NCI-H146 (cell line): Measurements from ENCODE around the gene SCG3.

ENCODE experiments used
- DNase-seq: peaks from one replicate; lab custom pipeline; 2025; lab: John Stamatoyannopoulos, UW

SCG3 gene

DNA sequence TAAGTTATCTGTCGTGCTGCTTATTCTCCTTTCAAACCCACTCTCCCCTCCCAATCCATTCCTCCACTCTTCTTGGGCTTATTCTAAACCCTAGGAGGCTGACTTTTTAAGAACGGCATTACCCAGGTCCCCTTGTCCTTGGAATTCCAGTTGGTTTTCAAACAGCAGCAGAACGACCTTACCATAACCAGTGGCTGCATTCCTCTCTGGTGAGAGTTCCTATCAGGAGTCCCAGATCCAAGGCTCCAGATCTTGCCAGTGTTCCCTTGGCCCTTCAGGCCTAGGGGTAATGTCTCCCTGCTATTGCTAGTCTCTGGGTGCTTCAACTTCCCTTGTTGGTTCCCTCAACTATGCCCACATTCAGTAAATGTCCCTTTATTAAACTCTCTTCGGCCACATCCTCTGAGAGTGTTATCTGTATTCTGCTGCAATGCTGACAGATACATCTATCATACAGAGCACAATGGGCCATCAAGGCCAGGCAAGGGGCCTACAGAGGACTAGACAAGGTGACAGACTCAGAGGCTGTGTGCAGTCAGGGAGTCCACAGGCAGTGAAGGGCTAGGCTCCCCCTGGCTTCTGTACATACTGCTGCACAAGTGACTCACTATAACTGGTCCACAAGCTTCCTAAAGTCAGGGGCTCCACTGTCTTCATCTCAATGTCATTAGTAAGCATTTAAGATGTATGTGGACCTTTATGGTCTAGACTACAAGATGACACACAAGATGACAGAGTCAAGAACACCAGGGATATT is 46.0 kb downstream of the SCG3 start:
- peak; percentile 14 for DNase-seq

DNA sequence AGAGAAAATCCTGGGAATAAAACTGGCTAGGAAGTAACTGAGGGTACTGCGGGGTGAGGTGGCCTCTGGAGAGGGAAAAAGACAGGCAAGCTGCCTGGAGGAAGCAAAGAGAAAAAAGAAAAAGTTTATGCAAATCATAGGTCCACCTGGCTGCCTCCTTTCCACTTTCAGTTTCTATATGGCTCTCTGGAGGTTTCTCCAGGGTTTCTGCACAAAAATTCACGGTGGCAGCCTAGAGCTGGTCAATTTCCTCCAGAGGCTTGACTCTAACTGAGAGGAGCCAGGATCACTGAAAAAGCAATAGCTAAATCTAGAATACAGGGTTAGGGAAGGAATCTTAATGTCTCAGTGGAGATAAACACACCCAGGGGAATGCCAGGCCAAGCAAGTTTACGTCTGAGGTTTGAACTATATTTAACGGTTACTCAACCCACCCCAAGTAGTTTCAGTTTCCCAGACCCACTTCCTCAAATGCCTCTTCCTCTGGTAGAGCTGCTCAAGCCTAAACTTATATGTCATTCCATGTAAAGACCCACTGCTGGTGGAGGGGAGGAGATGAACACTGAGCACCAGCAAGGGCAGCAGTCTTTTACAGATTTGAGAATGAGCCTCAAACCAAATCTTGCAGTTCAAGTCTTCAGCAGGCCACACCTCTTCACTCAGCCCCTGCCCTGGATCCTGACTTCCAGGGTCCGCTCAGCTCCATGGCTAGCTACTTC is 50.4 kb downstream of the SCG3 start:
- DNase-seq, result no peak

DNA sequence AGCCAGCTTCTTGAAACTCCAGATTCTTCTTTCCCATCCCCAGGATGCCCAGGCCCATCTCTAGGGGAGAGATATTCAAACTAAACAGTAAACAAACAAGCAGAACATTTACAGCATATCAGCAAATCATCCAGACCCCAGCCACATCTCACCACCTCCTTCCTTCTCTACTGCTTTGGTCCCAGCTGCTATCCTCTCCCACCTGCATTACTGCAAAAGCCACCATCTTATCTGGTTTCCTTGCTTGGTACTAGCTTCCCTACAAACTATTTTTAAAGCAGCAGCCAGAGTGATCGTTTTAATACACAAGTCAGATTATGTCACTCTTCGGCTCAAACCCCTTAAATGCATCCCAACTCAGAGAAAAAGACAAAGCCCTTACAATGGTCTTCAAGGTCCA is 51.3 kb downstream of the SCG3 start:
- no peak for DNase-seq

DNA sequence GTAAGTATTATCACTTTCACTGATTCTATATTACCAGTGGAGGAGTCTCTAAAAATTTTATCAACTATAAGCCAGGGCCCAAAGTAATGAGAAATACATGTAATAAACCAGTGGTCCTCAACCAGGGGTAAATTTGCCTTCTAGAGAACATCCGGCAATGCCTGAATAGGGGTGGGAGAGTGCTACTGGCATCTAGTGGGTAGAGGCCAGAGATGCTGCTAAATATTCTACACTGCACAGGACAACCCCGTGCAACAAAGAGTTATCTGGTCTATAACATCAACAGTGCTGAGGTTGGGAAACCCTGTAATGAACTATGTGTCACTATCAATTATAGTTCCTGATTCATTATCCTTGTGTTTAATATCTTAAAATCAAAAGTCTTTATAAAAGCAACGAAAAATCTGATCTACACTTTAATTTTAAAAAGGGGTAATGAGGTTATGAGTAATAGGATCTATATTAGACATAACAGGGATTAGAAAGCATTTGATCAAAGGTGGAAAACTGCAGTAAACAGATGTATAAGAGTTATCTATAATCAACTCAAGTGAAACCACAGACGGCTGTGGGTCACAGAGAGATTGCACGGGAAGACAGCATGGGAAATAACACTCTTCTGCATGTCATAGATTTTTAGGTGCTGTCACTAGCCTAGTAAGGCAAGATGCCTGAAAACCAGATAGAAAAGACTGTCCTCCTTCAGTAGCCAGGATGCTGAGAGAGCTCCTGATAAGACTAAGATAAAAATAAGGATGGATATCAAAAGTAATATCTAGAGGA is 54.1 kb downstream of the SCG3 start:
- no peak for DNase-seq

GRCh38 chr15:51736069-51736468 is 54.8 kb downstream of the SCG3 start:
- no peak for DNase-seq

DNA sequence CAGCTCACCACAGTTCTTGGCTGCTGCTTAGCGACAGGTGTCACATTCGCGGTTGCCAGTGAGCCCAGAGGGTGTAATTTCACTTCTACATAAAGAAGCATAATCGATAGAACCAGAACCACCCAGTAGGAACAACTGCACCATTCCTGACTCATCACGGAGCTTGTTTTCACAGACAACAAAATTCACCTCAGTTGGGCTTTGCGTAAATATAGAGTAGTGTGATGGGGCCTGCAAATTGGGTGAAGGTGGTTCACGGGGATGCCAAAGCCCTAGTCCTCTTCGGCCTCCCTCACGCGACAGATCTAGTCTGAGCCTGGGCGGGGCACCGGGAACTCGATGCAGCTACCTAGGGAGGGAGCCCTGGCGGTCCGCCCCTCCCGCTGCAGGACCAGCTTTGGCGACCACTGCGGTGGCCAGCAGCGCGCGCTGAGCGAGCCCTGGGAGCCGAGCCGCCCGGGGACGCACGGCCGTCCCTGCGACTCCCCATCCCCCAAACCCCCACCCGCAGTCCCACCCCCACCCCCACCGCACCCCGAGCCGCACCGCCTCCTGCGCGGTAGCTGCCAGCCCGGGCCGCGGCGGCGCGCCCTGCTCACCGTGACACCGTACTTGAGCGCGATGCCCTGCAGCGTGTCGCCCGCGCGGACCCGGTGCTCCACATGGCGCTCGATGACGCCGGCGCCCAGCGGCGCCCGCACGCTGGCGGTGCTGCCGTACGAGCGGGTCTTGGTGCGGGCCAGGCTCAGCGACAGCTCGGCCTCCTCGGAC is 55.6 kb downstream of the SCG3 start:
- peak; percentile 73 for DNase-seq

GRCh38 chr15:51737522-51738305 is 56.4 kb downstream of the SCG3 start, which contains the start of gene LYSMD2:
Gene LYSMD2, minus strand, starts transcription at chr15:51737655. Its CDS starts 33 bp downstream, at chr15:51737622.
- peak; percentile 73 for DNase-seq

- DNase-seq, result no peak
Observed at GRCh38 chr15:51738553-51738952, 57.2 kb downstream of the SCG3 start.

DNA sequence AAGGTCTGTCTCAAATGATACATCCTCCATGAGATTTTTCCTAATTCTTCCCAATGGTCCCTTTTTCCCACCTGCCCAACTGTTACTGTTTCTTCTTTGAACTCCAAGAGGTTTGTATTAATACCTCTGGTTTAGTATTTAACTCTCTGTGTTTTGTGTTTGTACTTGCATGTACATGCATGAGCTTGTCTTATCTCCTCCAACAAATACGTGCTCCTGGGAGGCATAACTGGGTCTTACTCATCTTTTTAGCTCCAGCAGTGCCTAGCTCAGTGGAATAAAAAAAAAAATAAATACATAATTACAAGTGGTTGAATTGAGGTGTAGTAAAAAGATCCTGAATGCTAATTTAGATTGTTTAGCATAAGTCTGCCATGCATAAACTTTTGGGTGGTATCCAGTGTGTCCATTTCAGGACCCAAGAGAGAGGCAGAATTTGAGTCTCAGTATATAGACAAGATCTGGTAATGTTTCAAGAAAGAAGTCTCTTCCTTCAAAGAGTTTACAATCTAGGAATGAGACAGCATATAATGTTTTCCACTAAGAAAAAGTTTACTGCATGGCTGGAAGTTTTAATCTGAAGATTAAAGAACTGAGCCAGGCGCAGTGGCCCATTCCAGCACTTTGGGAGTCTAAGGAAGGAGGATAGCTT is 57.9 kb downstream of the SCG3 start:
- DNase-seq, result no peak

DNA sequence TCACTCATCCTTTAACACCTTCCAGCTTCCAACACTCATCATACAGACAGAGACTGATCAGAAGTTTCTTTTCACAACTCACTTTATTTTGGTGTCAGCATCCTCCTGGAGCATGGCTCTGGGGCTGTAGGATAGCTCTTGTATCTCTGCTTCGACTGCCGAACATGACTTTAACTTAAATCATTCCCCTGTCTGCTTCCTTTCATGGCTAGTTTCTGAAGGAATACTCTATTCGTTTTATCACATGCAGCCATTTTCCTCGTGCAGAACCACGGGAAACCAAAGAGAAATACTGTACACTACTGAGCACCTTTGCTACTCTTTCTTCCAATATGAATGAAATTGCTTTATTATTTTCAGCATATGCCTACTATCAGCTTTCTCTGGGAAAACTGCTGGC is 68.0 kb downstream of the SCG3 start:
- no peak for DNase-seq

- DNase-seq, result no peak
Observed at GRCh38 chr15:51750186-51750585, 68.9 kb downstream of the SCG3 start.

GRCh38 chr15:51750792-51751696 is 69.7 kb downstream of the SCG3 start, which contains the start of gene TMOD2:
Gene TMOD2, plus strand, starts transcription at chr15:51751597. Its CDS starts 14,845 bp downstream, at chr15:51766442.
- DNase-seq, result peak; percentile 82

- peak; percentile 52 for DNase-seq
Observed at GRCh38 chr15:51751697-51752683, 70.7 kb downstream of the SCG3 start.

DNA sequence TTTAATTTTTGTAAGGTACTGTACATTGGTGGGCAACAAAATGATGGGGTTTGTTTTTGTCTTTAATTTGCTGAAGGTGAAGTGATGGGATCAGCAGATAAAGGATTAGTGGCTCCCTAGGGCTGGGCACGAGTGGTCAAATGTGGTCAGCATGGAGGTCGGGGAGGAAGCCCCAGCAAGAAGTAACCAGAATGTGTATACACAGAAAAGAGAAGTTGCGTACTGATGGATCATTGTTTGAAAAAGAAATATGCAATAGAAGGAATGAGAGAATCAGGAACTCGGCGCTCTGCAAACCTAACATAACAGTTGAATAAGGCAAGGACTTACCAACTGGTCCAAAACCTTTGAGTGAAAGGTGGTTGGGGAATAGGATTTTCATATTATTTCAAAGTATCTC is 71.6 kb downstream of the SCG3 start:
- DNase-seq, result no peak

GRCh38 chr15:51754267-51754666 is 73.0 kb downstream of the SCG3 start:
- DNase-seq, result no peak

- DNase-seq, result no peak
Observed at GRCh38 chr15:51755790-51756189, 74.5 kb downstream of the SCG3 start.

DNA sequence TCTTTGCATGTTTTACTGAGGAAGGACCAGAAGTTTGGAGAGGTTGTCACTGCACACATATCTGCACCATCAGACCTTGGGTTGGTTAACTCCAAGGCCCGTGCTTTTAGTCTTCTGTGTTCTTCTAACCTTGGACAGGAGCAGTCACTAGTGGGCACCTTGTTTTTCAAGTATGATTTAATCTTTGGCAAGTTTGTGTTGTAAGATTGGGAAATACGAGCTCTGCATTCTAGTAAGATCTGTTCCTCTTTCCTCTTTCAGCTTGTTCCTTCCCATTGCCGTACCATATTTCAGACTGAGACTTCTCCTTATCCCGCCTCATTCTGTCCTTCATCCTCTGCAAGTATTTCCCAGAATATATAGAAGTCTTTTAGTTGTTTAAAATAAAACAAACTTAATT is 75.2 kb downstream of the SCG3 start:
- no peak for DNase-seq

DNA sequence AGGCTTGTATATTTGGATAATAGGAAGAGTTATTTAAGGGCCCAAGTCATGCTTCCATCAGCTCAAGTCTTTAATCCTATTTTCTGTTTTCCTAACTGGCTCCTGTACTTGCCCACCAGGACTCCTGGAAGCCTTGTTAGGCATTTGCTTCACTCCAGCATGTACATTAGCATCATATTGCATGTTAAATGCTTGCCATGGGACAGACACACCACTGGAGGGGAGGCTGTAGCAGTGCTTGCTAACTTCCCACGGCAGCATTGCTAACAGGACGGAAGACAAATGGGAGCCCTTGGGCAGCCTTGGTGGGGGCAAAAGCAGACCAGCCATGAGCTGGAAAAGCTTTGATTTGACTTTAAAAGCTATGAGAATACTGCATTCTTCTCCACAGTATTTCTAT is 76.1 kb downstream of the SCG3 start:
- DNase-seq, result no peak
